HCT116 (cell line): ENCODE results near the gene LEFTY2.

Experiments used
- POLR2A ChIP-seq: IDR thresholded peaks from 2 replicates; pipeline ENCODE4 v1.7.0; 2011; ENCODE audit warnings: borderline replicate concordance; ENCODE audit not compliant: insufficient read depth, insufficient read length; ENCODE audit errors: extremely low read depth
- TF ChIP-seq, protein P1 (sequence below), 3 experiments: fragments of 200-600 bp in 1 of 3; sonication (generic) in 1 of 3; IDR thresholded peaks in 2 of 3; conservative IDR thresholded peaks in 1 of 3; 2 replicates each; pipeline ENCODE4 v1.5.1; 2012 to 2017; ENCODE audit warnings: low read depth in 2 of 3, low read length in 2 of 3, antibody characterized with exemption in 1 of 3, borderline replicate concordance in 1 of 3, control low read depth in 1 of 3, mild to moderate bottlenecking in 1 of 3, mixed read lengths in 1 of 3, mixed run types in 1 of 3, moderate library complexity in 1 of 3; ENCODE audit not compliant: insufficient read depth in 1 of 3

- TF ChIP-seq, protein P1, sequence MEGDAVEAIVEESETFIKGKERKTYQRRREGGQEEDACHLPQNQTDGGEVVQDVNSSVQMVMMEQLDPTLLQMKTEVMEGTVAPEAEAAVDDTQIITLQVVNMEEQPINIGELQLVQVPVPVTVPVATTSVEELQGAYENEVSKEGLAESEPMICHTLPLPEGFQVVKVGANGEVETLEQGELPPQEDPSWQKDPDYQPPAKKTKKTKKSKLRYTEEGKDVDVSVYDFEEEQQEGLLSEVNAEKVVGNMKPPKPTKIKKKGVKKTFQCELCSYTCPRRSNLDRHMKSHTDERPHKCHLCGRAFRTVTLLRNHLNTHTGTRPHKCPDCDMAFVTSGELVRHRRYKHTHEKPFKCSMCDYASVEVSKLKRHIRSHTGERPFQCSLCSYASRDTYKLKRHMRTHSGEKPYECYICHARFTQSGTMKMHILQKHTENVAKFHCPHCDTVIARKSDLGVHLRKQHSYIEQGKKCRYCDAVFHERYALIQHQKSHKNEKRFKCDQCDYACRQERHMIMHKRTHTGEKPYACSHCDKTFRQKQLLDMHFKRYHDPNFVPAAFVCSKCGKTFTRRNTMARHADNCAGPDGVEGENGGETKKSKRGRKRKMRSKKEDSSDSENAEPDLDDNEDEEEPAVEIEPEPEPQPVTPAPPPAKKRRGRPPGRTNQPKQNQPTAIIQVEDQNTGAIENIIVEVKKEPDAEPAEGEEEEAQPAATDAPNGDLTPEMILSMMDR (IDR thresholded peaks at IDR 0.05 in 2 of 3, conservative IDR thresholded peaks at IDR 0.05 in 1 of 3; ENCODE audit: borderline replicate concordance in 1 of 3, insufficient read depth in 1 of 3, low read depth in 2 of 3, low read length in 2 of 3) = no peak
- no peak for TF ChIP-seq POLR2A
Measured at GRCh38 chr1:225891229-225891972, 49.6 kb downstream of the LEFTY2 start.
